H9 (cell line): Measurements from ENCODE around the gene NPHP4. TPM values are rescaled to one million over a fixed set of nuclear protein-coding genes. Genes with fewer than 3 reads are reported as not detected.

ENCODE experiments used
- DNase-seq: peaks from one replicate; pipeline ENCODE4 v3.0.0-alpha.2; 2017
- H2AFZ ChIP-seq: one replicate; pipeline ENCODE4 v1.6.1; 2013; ENCODE audit warnings: mild to moderate bottlenecking, low read length, control low read depth, moderate library complexity
- H2AK5ac ChIP-seq: 2 replicates; pipeline ENCODE4 v1.6.1; 2013; ENCODE audit warnings: low read length, control low read depth, mixed read lengths; ENCODE audit not compliant: insufficient read length
- H2BK120ac ChIP-seq: one replicate; pipeline ENCODE4 v1.6.1; 2013; ENCODE audit warnings: low read depth, mild to moderate bottlenecking, low read length, control low read depth, inconsistent platforms; ENCODE audit not compliant: poor library complexity, severe bottlenecking
- H2BK12ac ChIP-seq: 2 replicates; pipeline ENCODE4 v1.6.1; 2013; ENCODE audit warnings: low read length, control low read depth, mixed read lengths, low read depth; ENCODE audit not compliant: insufficient read length
- H2BK15ac ChIP-seq: 2 replicates; pipeline ENCODE4 v1.6.1; 2013; ENCODE audit warnings: low read depth, low read length, control low read depth
- H2BK20ac ChIP-seq: one replicate; pipeline ENCODE4 v1.6.1; 2013; ENCODE audit warnings: low read depth, mild to moderate bottlenecking, low read length, control low read depth, inconsistent platforms; ENCODE audit not compliant: poor library complexity, severe bottlenecking
- H2BK5ac ChIP-seq: 2 replicates; pipeline ENCODE4 v1.6.1; 2013; ENCODE audit warnings: low read length, control low read depth, mixed read lengths; ENCODE audit not compliant: insufficient read length
- H3K14ac ChIP-seq: 2 replicates; pipeline ENCODE4 v1.6.1; 2013; ENCODE audit warnings: low read length, control low read depth; ENCODE audit not compliant: insufficient read depth
- H3K18ac ChIP-seq: 2 replicates; pipeline ENCODE4 v1.6.1; 2013; ENCODE audit warnings: low read depth, mild to moderate bottlenecking, mixed read lengths, low read length, control low read depth; ENCODE audit not compliant: insufficient read length
- H3K23ac ChIP-seq: 2 replicates; pipeline ENCODE4 v1.6.1; 2013; ENCODE audit warnings: low read length, control low read depth, mixed read lengths, low read depth; ENCODE audit not compliant: insufficient read length
- H3K23me2 ChIP-seq: 2 replicates; pipeline ENCODE4 v1.6.1; 2013; ENCODE audit warnings: low read depth, mild to moderate bottlenecking, mixed read lengths, low read length, control low read depth; ENCODE audit not compliant: insufficient read length, poor library complexity, severe bottlenecking
- H3K27ac ChIP-seq: 2 replicates; pipeline ENCODE4 v1.5.1; 2013; ENCODE audit warnings: low read length, control low read depth, mixed read lengths, low read depth; ENCODE audit not compliant: insufficient read length
- H3K27me3 ChIP-seq: 2 replicates; pipeline ENCODE4 v1.6.1; 2013; ENCODE audit warnings: low read length, control low read depth, inconsistent platforms; ENCODE audit not compliant: insufficient read depth
- H3K4ac ChIP-seq: 2 replicates; pipeline ENCODE4 v1.6.1; 2013; ENCODE audit warnings: low read depth, mild to moderate bottlenecking, control low read depth, inconsistent platforms, low read length, moderate library complexity
- H3K4me1 ChIP-seq: 2 replicates; pipeline ENCODE4 v1.6.1; 2013; ENCODE audit warnings: low read length, control low read depth, inconsistent platforms; ENCODE audit not compliant: insufficient read depth
- H3K4me2 ChIP-seq: 2 replicates; pipeline ENCODE4 v1.6.1; 2013; ENCODE audit warnings: low read length, control low read depth, mixed read lengths; ENCODE audit not compliant: insufficient read length, insufficient read depth
- H3K56ac ChIP-seq: 2 replicates; pipeline ENCODE4 v1.6.1; 2013; ENCODE audit warnings: low read depth, mild to moderate bottlenecking, mixed read lengths, low read length, control low read depth; ENCODE audit not compliant: insufficient read length
- H3K79me1 ChIP-seq: 2 replicates; pipeline ENCODE4 v1.6.1; 2013; ENCODE audit warnings: low read depth, mild to moderate bottlenecking, moderate library complexity, low read length, control low read depth, inconsistent platforms; ENCODE audit not compliant: insufficient read depth, poor library complexity, severe bottlenecking
- H3K79me2 ChIP-seq: 2 replicates; pipeline ENCODE4 v1.6.1; 2013; ENCODE audit warnings: low read length, control low read depth, inconsistent platforms; ENCODE audit not compliant: insufficient read depth
- H3K9ac ChIP-seq: 2 replicates; pipeline ENCODE4 v1.6.1; 2013; ENCODE audit warnings: low read length, control low read depth, mixed read lengths; ENCODE audit not compliant: insufficient read length; ENCODE audit errors: extremely low read depth
- H3K9me3 ChIP-seq: one replicate; pipeline ENCODE4 v1.6.1; 2013; ENCODE audit warnings: low read depth, low read length, inconsistent platforms; ENCODE audit not compliant: control insufficient read depth
- H3T11ph ChIP-seq: one replicate; pipeline ENCODE4 v1.6.1; 2013; ENCODE audit warnings: mild to moderate bottlenecking, low read length, control low read depth, inconsistent platforms
- H4K20me1 ChIP-seq: one replicate; pipeline ENCODE4 v1.6.1; 2013; ENCODE audit not compliant: control insufficient read depth, insufficient read length, insufficient read depth
- H4K5ac ChIP-seq: 2 replicates; pipeline ENCODE4 v1.6.1; 2013; ENCODE audit warnings: low read depth, mild to moderate bottlenecking, mixed read lengths, low read length, control low read depth; ENCODE audit not compliant: insufficient read length
- H4K8ac ChIP-seq: replicated peaks from 2 replicates; pipeline ENCODE4 v1.6.1; 2013; ENCODE audit warnings: low read length, control low read depth, mixed read lengths, low read depth; ENCODE audit not compliant: insufficient read length
- H4K91ac ChIP-seq: 2 replicates; pipeline ENCODE4 v1.6.1; 2013; ENCODE audit warnings: low read depth, mild to moderate bottlenecking, moderate library complexity, mixed read lengths, low read length, control low read depth; ENCODE audit not compliant: insufficient read length
- H3K27ac Mint-ChIP-seq, 3 experiments: 2 replicates in 2 of 3; 3 replicates in 1 of 3; pipeline ENCODE4 v1.8.0; 2020 to 2021; ENCODE audit warnings: mixed read lengths in 3 of 3, mild to moderate bottlenecking in 1 of 3, moderate library complexity in 1 of 3
- H3K27me3 Mint-ChIP-seq: 2 replicates; pipeline ENCODE4 v1.8.0; 2021; ENCODE audit warnings: low read depth, mild to moderate bottlenecking, moderate library complexity, mixed read lengths
- H3K36me3 Mint-ChIP-seq, 3 experiments: 2 replicates in 2 of 3; 3 replicates in 1 of 3; pipeline ENCODE4 v1.8.0; 2020 to 2021; ENCODE audit warnings: low read depth in 3 of 3, mixed read lengths in 3 of 3; ENCODE audit not compliant: insufficient read depth in 1 of 3
- H3K4me1 Mint-ChIP-seq, 2 experiments: 2 replicates each; pipeline ENCODE4 v1.8.0; 2020; ENCODE audit warnings: mixed read lengths in 2 of 2
- H3K4me3 Mint-ChIP-seq, 2 experiments: 2 replicates in 1 of 2; 3 replicates in 1 of 2; pipeline ENCODE4 v1.8.0; 2020 to 2021; ENCODE audit warnings: mild to moderate bottlenecking in 2 of 2, mixed read lengths in 2 of 2, moderate library complexity in 1 of 2
- H3K9me3 Mint-ChIP-seq, 2 experiments: 2 replicates in 1 of 2; 3 replicates in 1 of 2; pipeline ENCODE4 v1.8.0; 2020; ENCODE audit warnings: mild to moderate bottlenecking in 2 of 2, mixed read lengths in 2 of 2, moderate library complexity in 1 of 2
- WGBS: extraction: QIAGEN DNeasy Blood & Tissue Kit; methylation state at CpG from one replicate; pipeline ENCODE4 v1.1.7; 2013; ENCODE audit warnings: missing lambda C conversion rate, low lambda C conversion rate, mixed read lengths; ENCODE audit not compliant: insufficient read length; ENCODE audit errors: extremely low coverage; 5-methylcytosine and 5-hydroxymethylcytosine counted together
- total RNA-seq: library from RNA; stranded (reverse); gene quantifications from 2 replicates; pipeline ENCODE4 v1.2.1, GENCODE V29; 2021
- TF ChIP-seq, protein P1 (sequence below): fragments of 200-600 bp; sonication (generic); conservative IDR thresholded peaks from 3 replicates; pipeline ENCODE4 v1.8.0; 2021; ENCODE audit warnings: antibody characterized with exemption, mild to moderate bottlenecking

Gene NPHP4
- total RNA-seq, 1 experiment from 2014 or later = 17.6 TPM

DNA sequence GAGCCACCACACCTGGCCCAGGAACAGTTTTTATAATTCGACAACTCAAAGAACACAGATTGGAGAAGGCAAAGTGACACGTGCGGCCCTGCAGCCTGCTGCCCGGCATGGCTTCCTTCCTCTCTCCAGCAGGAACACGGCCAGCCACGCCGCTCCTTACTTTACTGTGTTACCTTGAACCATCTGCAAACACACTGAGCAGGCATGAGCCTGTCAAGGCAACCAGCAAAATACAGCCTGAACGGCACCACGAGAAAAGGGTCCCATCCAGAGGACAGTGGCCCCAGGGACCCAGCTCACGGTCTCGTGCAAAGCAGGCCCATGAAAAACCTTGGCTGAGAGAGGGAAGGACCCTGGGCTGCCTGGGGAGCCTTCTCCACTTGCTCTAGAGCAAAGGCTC, 38.8 kb downstream of the NPHP4 start:
- H3K79me1 ChIP-seq = no peaks in the 10 kb centered on the region
- TF ChIP-seq, protein P1, sequence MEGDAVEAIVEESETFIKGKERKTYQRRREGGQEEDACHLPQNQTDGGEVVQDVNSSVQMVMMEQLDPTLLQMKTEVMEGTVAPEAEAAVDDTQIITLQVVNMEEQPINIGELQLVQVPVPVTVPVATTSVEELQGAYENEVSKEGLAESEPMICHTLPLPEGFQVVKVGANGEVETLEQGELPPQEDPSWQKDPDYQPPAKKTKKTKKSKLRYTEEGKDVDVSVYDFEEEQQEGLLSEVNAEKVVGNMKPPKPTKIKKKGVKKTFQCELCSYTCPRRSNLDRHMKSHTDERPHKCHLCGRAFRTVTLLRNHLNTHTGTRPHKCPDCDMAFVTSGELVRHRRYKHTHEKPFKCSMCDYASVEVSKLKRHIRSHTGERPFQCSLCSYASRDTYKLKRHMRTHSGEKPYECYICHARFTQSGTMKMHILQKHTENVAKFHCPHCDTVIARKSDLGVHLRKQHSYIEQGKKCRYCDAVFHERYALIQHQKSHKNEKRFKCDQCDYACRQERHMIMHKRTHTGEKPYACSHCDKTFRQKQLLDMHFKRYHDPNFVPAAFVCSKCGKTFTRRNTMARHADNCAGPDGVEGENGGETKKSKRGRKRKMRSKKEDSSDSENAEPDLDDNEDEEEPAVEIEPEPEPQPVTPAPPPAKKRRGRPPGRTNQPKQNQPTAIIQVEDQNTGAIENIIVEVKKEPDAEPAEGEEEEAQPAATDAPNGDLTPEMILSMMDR = no peak
- DNase-seq = no peak
- H3K27me3 ChIP-seq = no peaks in the 10 kb centered on the region
- no peaks in the 10 kb centered on the region for H4K20me1 ChIP-seq
- H2AFZ ChIP-seq = no peak overlapping the region
- no peak overlapping the region for H2BK15ac ChIP-seq
- no peak overlapping the region for H3K4ac ChIP-seq
- H4K91ac ChIP-seq = no peak overlapping the region
- H3K4me3 Mint-ChIP-seq = no peak overlapping the region
- H3K18ac ChIP-seq = no peak overlapping the region
- H3K27me3 Mint-ChIP-seq = no peaks in the 10 kb centered on the region
- H3K14ac ChIP-seq = no peak overlapping the region; the same call in 1 of the 2 replicates
- no peaks in the 10 kb centered on the region for H3K9me3 Mint-ChIP-seq
- no peaks in the 10 kb centered on the region for H3K79me2 ChIP-seq
- H2BK20ac ChIP-seq = no peak overlapping the region
- H3K4me2 ChIP-seq = no peak overlapping the region
- H2BK12ac ChIP-seq = no peak overlapping the region
- no peak overlapping the region for H2BK120ac ChIP-seq
- H4K8ac ChIP-seq = no peak overlapping the region
- H3K4me1 Mint-ChIP-seq = no peaks in the 10 kb centered on the region
- no peak overlapping the region for H3K23ac ChIP-seq
- H4K5ac ChIP-seq = no peak overlapping the region
- H3K27ac Mint-ChIP-seq = no peak overlapping the region
- no peaks in the 10 kb centered on the region for H3K9me3 ChIP-seq
- no peak overlapping the region for H3K56ac ChIP-seq
- H3K9ac ChIP-seq = no peak overlapping the region
- H2AK5ac ChIP-seq = no peak overlapping the region
- H3T11ph ChIP-seq = no peak overlapping the region
- peaks cover 4% of the 10 kb centered on the region for H3K23me2 ChIP-seq
- no peak overlapping the region for H2BK5ac ChIP-seq
- no peaks in the 10 kb centered on the region for H3K4me1 ChIP-seq
- H3K27ac ChIP-seq = no peak overlapping the region
- WGBS = no CpG with 5 or more reads among the region's 11 CpGs
- peaks cover 15 to 25% (median 23%) of the 10 kb centered on the region in 3 experiments; a peak in 6 of 7 replicates for H3K36me3 Mint-ChIP-seq
